MCF 10A (cell line): Measurements from ENCODE around the gene SDF2. TPM values are rescaled to one million over a fixed set of nuclear protein-coding genes. Genes with fewer than 3 reads are reported as not detected.
A peak's percentile ranks its signal among the peaks of the same experiment; 100 is the strongest.
"Not testable (repeated sequence)": the region's sequence is repeated elsewhere in the genome, so short reads cannot be mapped to it uniquely, and the experiment has no call there.

Experiments
- BruUV-seq: library from RNA; stranded (reverse); fragments of 400-500 nt; replicated peaks from 2 replicates; lab custom pipeline; 2021; lab: Mats Ljungman, UMichigan
- CTCF ChIA-PET: fragments of 300-600 bp; sonication (Branson Sonifier 250); formaldehyde crosslinking; extraction: SDS; loops from one replicate; lab custom pipeline; 2021; ENCODE audit warnings: antibody characterized with exemption, inconsistent platforms; lab: Yijun Ruan, JAX
- POLR2A ChIA-PET: fragments of 300-600, 350-650 bp; sonication (Branson Sonifier 250); formaldehyde crosslinking; extraction: SDS; loops from one replicate; lab custom pipeline; 2020; ENCODE audit warnings: antibody characterized with exemption, inconsistent platforms; lab: Yijun Ruan, JAX
- DNase-seq: peaks from one replicate; pipeline ENCODE4 v3.0.0-alpha.2; 2018; ENCODE audit not compliant: unreplicated experiment
- H3K27ac Mint-ChIP-seq: one replicate; pipeline ENCODE4 v1.8.0; 2022; ENCODE audit warnings: mild to moderate bottlenecking, low read depth, mixed read lengths; ENCODE audit not compliant: unreplicated experiment
- H3K27me3 Mint-ChIP-seq: one replicate; pipeline ENCODE4 v1.8.0; 2022; ENCODE audit warnings: mixed read lengths; ENCODE audit not compliant: insufficient read depth, unreplicated experiment
- H3K36me3 Mint-ChIP-seq: one replicate; pipeline ENCODE4 v1.8.0; 2022; ENCODE audit warnings: mild to moderate bottlenecking, moderate library complexity, mixed read lengths; ENCODE audit not compliant: insufficient read depth, unreplicated experiment
- H3K4me1 Mint-ChIP-seq: one replicate; pipeline ENCODE4 v1.8.0; 2022; ENCODE audit warnings: mixed read lengths; ENCODE audit not compliant: insufficient read depth, unreplicated experiment
- H3K4me3 Mint-ChIP-seq: one replicate; pipeline ENCODE4 v1.8.0; 2022; ENCODE audit warnings: mild to moderate bottlenecking, moderate library complexity, mixed read lengths; ENCODE audit not compliant: unreplicated experiment
- H3K9me3 Mint-ChIP-seq: one replicate; pipeline ENCODE4 v1.8.0; 2022; ENCODE audit warnings: mixed read lengths; ENCODE audit not compliant: unreplicated experiment
- CTCF ChIP-seq: fragments of 200-600 bp; IDR thresholded peaks from one replicate; pipeline ENCODE4 v1.8.0; 2022; ENCODE audit warnings: antibody characterized with exemption, mild to moderate bottlenecking; ENCODE audit not compliant: unreplicated experiment
- intact Hi-C: fragments of 100-400 bp; cut with micrococcal nuclease; formaldehyde crosslinking; loops from 2 replicates; pipeline ENCODE4 v1.14.1; 2022
- total RNA-seq: library from RNA; stranded (reverse); gene quantifications from 2 replicates; pipeline ENCODE4 v1.2.3, GENCODE V29; 2022

SDF2 gene
- total RNA-seq, 1 experiment from 2014 or later: 31.4 TPM

GRCh38 chr17:28662527-28662829, 772 bp upstream of the SDF2 start:
- peak overlapping the region; percentile 88 for H3K4me3 Mint-ChIP-seq
- H3K27ac Mint-ChIP-seq: peak overlapping the region; percentile 96
- peaks cover 43% of the 10 kb centered on the region for H3K36me3 Mint-ChIP-seq
- TSS peak; percentile 59 for BruUV-seq
- no peaks in the 10 kb centered on the region for H3K27me3 Mint-ChIP-seq
- TF ChIP-seq CTCF: no peak
- H3K4me1 Mint-ChIP-seq: peaks cover 47% of the 10 kb centered on the region
- POLR2A ChIA-PET: interaction anchor here (0.6 to 5.7 kb wide), 22 partner anchors 10 to 289 kb away, joined by 3 to 208 read pairs (median 9); partner anchors contain the start of genes ALDOC, BLTP2, FAM222B and NEK8
- CTCF ChIA-PET: interaction anchor here (0.6 to 3.3 kb wide), 5 partner anchors 13 to 71 kb away, joined by 3 to 25 read pairs (median 4); partner anchors contain the start of gene BLTP2
- no peaks in the 10 kb centered on the region for H3K9me3 Mint-ChIP-seq
- no peak for DNase-seq
- intact Hi-C loops: no loop called here

- Mint-ChIP-seq H3K4me3 (peak overlapping the region; percentile 88), H3K36me3 (peaks cover 30% of the 10 kb centered on the region), H3K27ac (peak overlapping the region; percentile 96), H3K4me1 (peaks cover 31% of the 10 kb centered on the region)
- H3K9me3 Mint-ChIP-seq, BruUV-seq, CTCF ChIA-PET, DNase-seq, intact Hi-C loops, H3K27me3 Mint-ChIP-seq: not testable (repeated sequence)
- POLR2A ChIA-PET: interaction anchor here (5.7 kb wide), 1 partner anchor 11 kb away, joined by 208 read pairs; the partner anchor contains the start of gene BLTP2
These were observed 2.2 kb downstream of the SDF2 start for GRCh38 chr17:28659497-28659881.

GRCh38 chr17:28658766-28659496, 2.8 kb downstream of the SDF2 start:
- BruUV-seq, CTCF ChIA-PET, H3K27ac Mint-ChIP-seq, POLR2A ChIA-PET, intact Hi-C loops, H3K4me3 Mint-ChIP-seq, DNase-seq, H3K27me3 Mint-ChIP-seq, H3K9me3 Mint-ChIP-seq: not testable (repeated sequence)
- Mint-ChIP-seq H3K36me3 (peaks cover 32% of the 10 kb centered on the region), H3K4me1 (peaks cover 25% of the 10 kb centered on the region)

- Mint-ChIP-seq H3K36me3 (peaks cover 34% of the 10 kb centered on the region), H3K4me1 (peaks cover 20% of the 10 kb centered on the region)
- POLR2A ChIA-PET: interaction anchor here (0.9 to 1.6 kb wide), 2 partner anchors 10 to 23 kb away, joined by 3 to 4 read pairs; no protein-coding TSS in a partner anchor
- BruUV-seq, H3K27ac Mint-ChIP-seq, DNase-seq, intact Hi-C loops, H3K27me3 Mint-ChIP-seq, H3K4me3 Mint-ChIP-seq, H3K9me3 Mint-ChIP-seq, CTCF ChIA-PET: not testable (repeated sequence)
These were observed 3.4 kb downstream of the SDF2 start for GRCh38 chr17:28658342-28658741.

- no peak for TF ChIP-seq CTCF
- no peak overlapping the region for H3K4me3 Mint-ChIP-seq
- peaks cover 15% of the 10 kb centered on the region for H3K4me1 Mint-ChIP-seq
- no peak for DNase-seq
- H3K27ac Mint-ChIP-seq: no peak overlapping the region
- POLR2A ChIA-PET: interaction anchor here (0.8 to 1.6 kb wide), 4 partner anchors 9 to 24 kb away, joined by 3 to 4 read pairs (median 4); partner anchors contain the start of gene BLTP2
- H3K9me3 Mint-ChIP-seq: no peaks in the 10 kb centered on the region
- H3K36me3 Mint-ChIP-seq: peaks cover 38% of the 10 kb centered on the region
- intact Hi-C loops: no loop called here
- no peaks in the 10 kb centered on the region for H3K27me3 Mint-ChIP-seq
- CTCF ChIA-PET: interaction anchor here (1.6 kb wide), 1 partner anchor 9 kb away, joined by 5 read pairs; no protein-coding TSS in a partner anchor
- no TSS peak for BruUV-seq
These were observed 4.0 kb downstream of the SDF2 start for GRCh38 chr17:28657756-28658155.
